K562 (cell line): ENCODE results near the gene HOXB3. TPM values are rescaled to one million over a fixed set of nuclear protein-coding genes. Genes with fewer than 3 reads are reported as not detected.

ENCODE experiments used
- ATAC-seq: fragments of 200-7000 bp; cut with Tn5 transposase; 3 replicates; pipeline ENCODE4 v1.9.1; 2020; ENCODE audit warnings: moderate library complexity
- BruUV-seq: library from RNA; stranded (reverse); fragments of 400-500 nt; replicated peaks from 2 replicates; lab custom pipeline; 2021; lab: Mats Ljungman, UMichigan
- CTCF ChIA-PET: fragments of 300-600 bp; formaldehyde crosslinking; extraction: SDS; loops from one replicate; lab custom pipeline; 2021; ENCODE audit warnings: low intra/inter-chr PET ratio; lab: Yijun Ruan, JAX
- POLR2A ChIA-PET: fragments of 300-600, 350-650 bp; sonication (Branson Sonifier 250); formaldehyde crosslinking; extraction: SDS; loops from one replicate; lab custom pipeline; 2021; ENCODE audit warnings: antibody characterized with exemption, inconsistent platforms; lab: Yijun Ruan, JAX
- DNase-seq, 4 experiments: peaks; one replicate each; pipeline versions ENCODE4 v3.0.0 to v3.0.0-alpha.2; 2011 to 2018; ENCODE audit warnings: low spot score in 3 of 4, mixed read lengths in 3 of 4; ENCODE audit errors: extremely low read depth in 1 of 4
- FAIRE-seq: peaks from 2 replicates; lab custom pipeline; 2011; peaks lifted over from hg19 to GRCh38; lab: Jason Lieb, UNC
- H2AFZ ChIP-seq: 2 replicates; pipeline ENCODE4 v1.6.0; 2011; ENCODE audit warnings: low read depth, low read length, control low read depth, inconsistent platforms
- H3K27ac ChIP-seq: fragments of 200-600 bp; 3 replicates; pipeline ENCODE4 v1.8.0; 2011; ENCODE audit warnings: low read depth, mild to moderate bottlenecking, control low read depth, inconsistent platforms, low read length, moderate library complexity, mixed read lengths; ENCODE audit errors: extremely low read depth
- H3K27me3 ChIP-seq, 2 experiments: fragments of 300-600 bp in 1 of 2; 2 replicates in 1 of 2; 3 replicates in 1 of 2; pipeline versions ENCODE4 v1.6.0 to v1.8.0; 2011; ENCODE audit warnings: inconsistent platforms in 2 of 2, low read length in 2 of 2, mild to moderate bottlenecking in 1 of 2, mixed read lengths in 1 of 2, moderate library complexity in 1 of 2; ENCODE audit not compliant: control insufficient read depth in 2 of 2, insufficient read depth in 2 of 2
- H3K36me3 ChIP-seq: fragments of 300-600 bp; 3 replicates; pipeline ENCODE4 v1.8.0; 2011; ENCODE audit warnings: mild to moderate bottlenecking, low read length, inconsistent platforms; ENCODE audit not compliant: control insufficient read depth, insufficient read depth
- H3K4me1 ChIP-seq, 2 experiments: fragments of 200-600 bp in 1 of 2; replicated peaks in 1 of 2; 2 replicates in 1 of 2; 3 replicates in 1 of 2; pipeline versions ENCODE4 v1.5.1 to v1.8.0; 2011; ENCODE audit warnings: inconsistent platforms in 2 of 2, low read length in 2 of 2, mild to moderate bottlenecking in 1 of 2, mixed read lengths in 1 of 2, moderate library complexity in 1 of 2; ENCODE audit not compliant: control insufficient read depth in 2 of 2, insufficient read depth in 2 of 2
- H3K4me2 ChIP-seq: 2 replicates; pipeline ENCODE4 v1.6.1; 2011; ENCODE audit warnings: low read length, control low read depth, inconsistent platforms, mixed read lengths; ENCODE audit not compliant: insufficient read depth
- H3K4me3 ChIP-seq: fragments of 200-600 bp; sonication (generic), shearing (Covaris generic); 2 replicates; pipeline ENCODE4 v1.5.1; 2016; ENCODE audit warnings: control low read depth, inconsistent platforms
- H3K79me2 ChIP-seq: fragments of 200-600 bp; 3 replicates; pipeline ENCODE4 v1.8.0; 2011; ENCODE audit warnings: low read length, inconsistent platforms; ENCODE audit not compliant: control insufficient read depth, insufficient read depth
- H3K9ac ChIP-seq, 2 experiments: 2 replicates each; pipeline versions ENCODE4 v1.6.0 to v1.6.1; 2011; ENCODE audit warnings: low read depth in 2 of 2, low read length in 2 of 2, control low read depth in 1 of 2, inconsistent platforms in 1 of 2, mild to moderate bottlenecking in 1 of 2, mixed read lengths in 1 of 2; ENCODE audit not compliant: insufficient read depth in 1 of 2
- H3K9me1 ChIP-seq: one replicate; pipeline ENCODE4 v1.6.0; 2011; ENCODE audit warnings: inconsistent platforms, mild to moderate bottlenecking, low read length, moderate library complexity; ENCODE audit not compliant: control insufficient read depth, insufficient read depth
- H3K9me3 ChIP-seq: replicated peaks from 2 replicates; pipeline ENCODE4 v1.5.1; 2011; ENCODE audit warnings: low read depth, low read length, inconsistent platforms; ENCODE audit not compliant: control insufficient read depth, insufficient read depth
- H4K20me1 ChIP-seq: replicated peaks from 2 replicates; pipeline ENCODE4 v1.6.1; 2011; ENCODE audit warnings: low read length, inconsistent platforms, mixed read lengths; ENCODE audit not compliant: control insufficient read depth, insufficient read depth
- DACH1 ChIP-seq: fragments of 450-650 bp; IDR thresholded peaks from 2 replicates; pipeline ENCODE4 v1.6.1; 2018; ENCODE audit not compliant: partially characterized antibody
- DPF2 ChIP-seq: fragments of 450-650 bp; IDR thresholded peaks from 2 replicates; pipeline ENCODE4 v1.6.1; 2016
- EGR1 ChIP-seq: fragments of 450-650 bp; conservative IDR thresholded peaks from 2 replicates; pipeline ENCODE4 v1.6.1; 2017; ENCODE audit warnings: mild to moderate bottlenecking
- PBX2 ChIP-seq, 2 experiments: IDR thresholded peaks in 1 of 2; conservative IDR thresholded peaks in 1 of 2; 2 replicates each; pipeline ENCODE4 v1.6.1; 2016; ENCODE audit warnings: low read depth in 2 of 2, mild to moderate bottlenecking in 1 of 2, missing compliant biosample characterization in 1 of 2, missing genetic modification characterization in 1 of 2, moderate library complexity in 1 of 2
- SUPT5H ChIP-seq: fragments of 450-650 bp; IDR thresholded peaks from 2 replicates; pipeline ENCODE4 v1.6.1; 2016
- TAF7 ChIP-seq: fragments of 450-650 bp; IDR thresholded peaks from 2 replicates; pipeline ENCODE4 v1.6.1; 2016; ENCODE audit warnings: missing genetic modification characterization, missing compliant biosample characterization
- ZBTB49 ChIP-seq: sonication (generic); formaldehyde crosslinking; IDR thresholded peaks from 2 replicates; pipeline ENCODE4 v1.8.0; 2022; ENCODE audit warnings: missing genetic modification reagents, mild to moderate bottlenecking, borderline replicate concordance
- ZMIZ1 ChIP-seq, 2 experiments: fragments of 150-350 bp in 1 of 2; IDR thresholded peaks; 2 replicates each; pipeline ENCODE4 v1.6.1; 2012 to 2016; ENCODE audit warnings: low read depth in 2 of 2, low read length in 2 of 2, mild to moderate bottlenecking in 1 of 2, moderate library complexity in 1 of 2
- ZNF561 ChIP-seq: fragments of 450-650 bp; formaldehyde crosslinking; conservative IDR thresholded peaks from 2 replicates; pipeline ENCODE4 v1.4.0; 2020; ENCODE audit warnings: mild to moderate bottlenecking, moderate library complexity
- WGBS: fragments of 100-300 bp; shearing (Covaris generic); methylation state at CpG from one replicate; pipeline ENCODE4 v1.1.6; 2016; ENCODE audit warnings: low coverage, mixed read lengths; ENCODE audit not compliant: insufficient coverage; ENCODE audit errors: missing lambda C conversion rate; 5-methylcytosine and 5-hydroxymethylcytosine counted together
- in situ Hi-C: fragments of 300-500 bp; cut with MboI; formaldehyde crosslinking; loops from 4 replicates; pipeline ENCODE4 v1.15.0; 2018; ENCODE audit warnings: inconsistent platforms, mixed read lengths
- intact Hi-C: fragments of 100-400 bp; cut with micrococcal nuclease; formaldehyde crosslinking; loops from 2 replicates; pipeline ENCODE4 v1.14.2; 2022
- polyA plus RNA-seq, 8 experiments: library from polyadenylated mRNA; depleted of rRNA in 4 of 8; stranded (reverse) in 5 of 8; unstranded in 3 of 8; fragments of >200 nt; fragmentation: Nextera tagmentation in 2 of 8; fragmentation: Illumina TruSeq in 1 of 8; extraction: Ambion mirVana in 2 of 8; extraction: Trizol in 1 of 8; gene quantifications; 2 replicates each; pipeline versions ENCODE4 v1.2.1 to v1.2.3, GENCODE V29; 2011 to 2014; ENCODE audit warnings: inconsistent platforms in 1 of 8, missing spikeins in 1 of 8
- total RNA-seq, 7 experiments: library from RNA; depleted of rRNA in 6 of 7; stranded (reverse); fragments of >200 nt in 6 of 7; fragmentation: Illumina TruSeq in 2 of 7; extraction: Trizol in 2 of 7; gene quantifications; 2 replicates each; pipeline versions ENCODE4 v1.2.1 to v1.2.3, GENCODE V29; 2011 to 2021; ENCODE audit warnings: low replicate concordance in 1 of 7

The HOXB3 gene
- total and polyA plus RNA-seq, 9 of the 15 experiments (the other 6 are each of a cell fraction or from before 2014, with no cell fraction given), result 2.4 to 41.3 (median 20.2) TPM

- no peak for TF ChIP-seq PBX2 (CRISPR knock-in tag; IDR thresholded peaks at IDR 0.05; ENCODE audit: low read depth)
- peak; percentile 27; the same call in 1 of the 2 replicates for TF ChIP-seq PBX2 (tag; conservative IDR thresholded peaks at IDR 0.05; ENCODE audit: low read depth)
- 0 out of 2 replicates have a peak, but pooled peaks have one; percentile 16 for TF ChIP-seq DPF2
These were observed 12.6 kb downstream of the HOXB3 start (continued) for GRCh38 chr17:48577330-48577945.

- H3K27ac ChIP-seq, result peak overlapping the region; percentile 95
- peaks cover 46% of the 10 kb centered on the region for H3K36me3 ChIP-seq
- FAIRE-seq, result peak; percentile 57
- peaks cover 98% of the 10 kb centered on the region for H3K79me2 ChIP-seq
- ChIA-PET CTCF (no interaction called here), POLR2A (interaction anchor here (0.9 to 1.2 kb wide), 4 partner anchors 13 to 163 kb away, joined by 3 read pairs; no protein-coding TSS in a partner anchor)
- BruUV-seq, result no TSS peak
- intact Hi-C loops, result no loop called here
- no peaks in the 10 kb centered on the region for H3K27me3 ChIP-seq
- peak overlapping the region; percentile 93 for H3K4me2 ChIP-seq
- WGBS, result 2% methylated on average over 28 of the region's 43 CpGs
- no peaks in the 10 kb centered on the region for H4K20me1 ChIP-seq
- in situ Hi-C loops, result no loop called here
- H3K4me1 ChIP-seq, result peaks cover 36 to 57% of the 10 kb centered on the region in 2 experiments
- H2AFZ ChIP-seq, result peak overlapping the region; percentile 27; the same call in 1 of the 2 replicates
- no peaks in the 10 kb centered on the region for H3K9me1 ChIP-seq
- H3K9ac ChIP-seq, result peak overlapping the region; percentile 95 to 97
- ATAC-seq, result peak; percentile 21
- DNase-seq, result peak; percentile 63 to 82 (median 74)
- peak overlapping the region; percentile 71 for H3K4me3 ChIP-seq
- no peaks in the 10 kb centered on the region for H3K9me3 ChIP-seq
- TF ChIP-seq ZBTB49 (CRISPR knock-in tag) (no peak), TAF7 (tag) (peak; percentile 16; the same call in 1 of the 2 replicates), ZMIZ1 (IDR thresholded peaks at IDR 0.05; ENCODE audit: low read depth in 2 of 2, low read length in 2 of 2) (no peak), ZNF561 (CRISPR knock-in tag) (no peak), DACH1 (no peak), EGR1 (peak; percentile 95), SUPT5H (peak; percentile 33; the same call in 1 of the 2 replicates)
These were observed 13.3 kb downstream of the HOXB3 start for GRCh38 chr17:48576479-48577309.
